ENCODE results near the gene PSMG1.

PSMG1 gene

GRCh38 chr21:39188521-39189139, 5.4 kb upstream of the PSMG1 start:
- no peak for DNase-seq (ENCODE audit: low read depth)
- no peak for TF ChIP-seq CTCF (IDR thresholded peaks at IDR 0.05; ENCODE audit: low read depth, low read length, missing control alignments)
- H3K4me3 ChIP-seq (ENCODE audit: low read depth, low read length), result no peak overlapping the region

GRCh38 chr21:39187141-39187540, 3.9 kb upstream of the PSMG1 start:
- no peak for TF ChIP-seq CTCF (IDR thresholded peaks at IDR 0.05; ENCODE audit: low read depth, low read length, missing control alignments)
- no peak overlapping the region for H3K4me3 ChIP-seq (ENCODE audit: low read depth, low read length)
- no peak for DNase-seq (ENCODE audit: low read depth)

- H3K4me3 ChIP-seq (ENCODE audit: low read depth, low read length), result no peak overlapping the region
- TF ChIP-seq CTCF (IDR thresholded peaks at IDR 0.05; ENCODE audit: low read depth, low read length, missing control alignments), result no peak
- no peak for DNase-seq (ENCODE audit: low read depth)
Measured at GRCh38 chr21:39186676-39187075, 3.4 kb upstream of the PSMG1 start.

GRCh38 chr21:39185157-39185556, 1.9 kb upstream of the PSMG1 start:
- no peak for TF ChIP-seq CTCF (IDR thresholded peaks at IDR 0.05; ENCODE audit: low read depth, low read length, missing control alignments)

GRCh38 chr21:39184050-39184980, 1.1 kb upstream of the PSMG1 start:
- no peak for DNase-seq (ENCODE audit: low read depth)
- TF ChIP-seq CTCF (IDR thresholded peaks at IDR 0.05; ENCODE audit: low read depth, low read length, missing control alignments), result no peak

More at GRCh38 chr21:39185157-39185556, 1.9 kb upstream of the PSMG1 start:
- H3K4me3 ChIP-seq (ENCODE audit: low read depth, low read length), result no peak overlapping the region
- no peak for DNase-seq (ENCODE audit: low read depth)

GRCh38 chr21:39182484-39183271, 573 bp downstream of the PSMG1 start:
- H3K4me3 ChIP-seq (ENCODE audit: low read depth, low read length), result peak overlapping the region; percentile 97
- no peak for DNase-seq (ENCODE audit: low read depth)
- TF ChIP-seq CTCF (IDR thresholded peaks at IDR 0.05; ENCODE audit: low read depth, low read length, missing control alignments), result no peak

More at GRCh38 chr21:39184050-39184980, 1.1 kb upstream of the PSMG1 start:
- peak overlapping the region; percentile 97 for H3K4me3 ChIP-seq (ENCODE audit: low read depth, low read length)
